A673 (cell line): ENCODE data around the gene HLCS. TPM values are rescaled to one million over a fixed set of nuclear protein-coding genes. Genes with fewer than 3 reads are reported as not detected.

Experiments
- BruUV-seq: library from RNA; stranded (reverse); fragments of 400-500 nt; replicated peaks from 2 replicates; lab custom pipeline; 2021; lab: Mats Ljungman, UMichigan
- CTCF ChIA-PET: fragments of 300-600 bp; sonication (Branson Sonifier 250); formaldehyde crosslinking; loops from one replicate; lab custom pipeline; 2022; ENCODE audit warnings: antibody characterized with exemption; lab: Charles Lee
- POLR2A ChIA-PET: fragments of 300-600 bp; sonication (Branson Sonifier 250); formaldehyde crosslinking; loops from one replicate; lab custom pipeline; 2022; ENCODE audit warnings: antibody characterized with exemption; ENCODE audit not compliant: low non-redundant PET; lab: Charles Lee
- DNase-seq: peaks from one replicate; pipeline ENCODE4 v3.0.0-alpha.2; 2015; ENCODE audit warnings: low spot score
- H3K27ac ChIP-seq: fragments of 200-600 bp; sonication (generic); 2 replicates; pipeline ENCODE4 v1.5.1; 2016; ENCODE audit warnings: mixed run types, low read depth, mild to moderate bottlenecking, mixed read lengths, antibody characterized with exemption, low read length; ENCODE audit not compliant: poor library complexity, severe bottlenecking
- H3K27me3 ChIP-seq: fragments of 200-600 bp; sonication (generic); replicated peaks from 2 replicates; pipeline ENCODE4 v1.6.1; 2017; ENCODE audit warnings: mixed run types, low read depth, mild to moderate bottlenecking, mixed read lengths, antibody characterized with exemption, low read length; ENCODE audit not compliant: insufficient read depth, poor library complexity
- H3K36me3 ChIP-seq: fragments of 200-600 bp; sonication (generic); 2 replicates; pipeline ENCODE4 v1.6.1; 2016; ENCODE audit warnings: mixed run types, mild to moderate bottlenecking, mixed read lengths, antibody characterized with exemption, low read length; ENCODE audit not compliant: insufficient read depth, poor library complexity, severe bottlenecking
- H3K4me1 ChIP-seq: fragments of 200-600 bp; sonication (generic); 2 replicates; pipeline ENCODE4 v1.6.1; 2017; ENCODE audit warnings: mixed run types, mild to moderate bottlenecking, mixed read lengths, antibody characterized with exemption, low read length; ENCODE audit not compliant: insufficient read depth, poor library complexity, severe bottlenecking
- H3K4me3 ChIP-seq: fragments of 200-600 bp; sonication (generic); 2 replicates; pipeline ENCODE4 v1.5.1; 2016; ENCODE audit warnings: low read depth, mixed run types, mild to moderate bottlenecking, mixed read lengths, low read length; ENCODE audit not compliant: poor library complexity, severe bottlenecking
- H3K9me3 ChIP-seq: fragments of 200-600 bp; sonication (generic); 2 replicates; pipeline ENCODE4 v1.6.1; 2016; ENCODE audit warnings: mixed run types, low read depth, mild to moderate bottlenecking, mixed read lengths, antibody characterized with exemption, low read length; ENCODE audit not compliant: poor library complexity, severe bottlenecking
- EZH2 ChIP-seq: fragments of 200-600 bp; sonication (generic); IDR thresholded peaks from 2 replicates; pipeline ENCODE4 v1.6.1; 2017; ENCODE audit warnings: borderline replicate concordance, low read depth, mild to moderate bottlenecking, mixed read lengths, antibody characterized with exemption, low read length; ENCODE audit not compliant: poor library complexity, severe bottlenecking
- intact Hi-C: fragments of 100-400 bp; cut with micrococcal nuclease; formaldehyde crosslinking; loops from one replicate; pipeline ENCODE4 v1.10.0; 2022; ENCODE audit not compliant: unreplicated experiment
- total RNA-seq: library from RNA; stranded (reverse); gene quantifications from 2 replicates; pipeline ENCODE4 v1.2.3, GENCODE V29; 2021
- TF ChIP-seq, protein P1 (sequence below): fragments of 300-800, 200-600 bp; sonication (generic); conservative IDR thresholded peaks from 2 replicates; pipeline ENCODE4 v1.5.1; 2017; ENCODE audit warnings: low read depth, mild to moderate bottlenecking, antibody characterized with exemption, low read length, moderate library complexity, mixed read lengths

The HLCS gene
- total RNA-seq, 1 experiment from 2014 or later: 15.3 TPM

DNA sequence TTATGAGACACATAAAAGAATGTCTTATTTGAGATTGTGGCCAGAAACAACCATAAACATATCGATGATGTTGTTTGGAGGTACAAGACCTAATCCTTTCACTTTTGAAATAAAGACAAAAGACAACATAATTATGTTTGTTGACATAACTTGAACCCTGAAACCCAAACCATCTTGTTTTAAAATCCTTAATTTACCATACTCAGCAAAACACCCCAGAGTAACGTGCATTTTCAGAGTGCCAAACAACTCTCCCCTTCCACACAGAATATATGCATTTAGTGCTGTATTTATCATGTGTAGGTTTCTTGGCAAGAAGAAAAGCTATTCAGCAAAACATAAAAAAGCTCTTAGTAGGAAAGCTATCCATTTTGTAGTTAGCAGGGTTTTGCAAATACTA lies 250.1 kb downstream of the HLCS start:
- H3K36me3 ChIP-seq: peaks cover 47% of the 10 kb centered on the region
- no peak for DNase-seq
- intact Hi-C loops: loop anchor here (10.0 kb wide), 1 partner anchor 212 kb away; no protein-coding TSS in a partner anchor
- CTCF ChIA-PET: no interaction called here
- peak overlapping the region; percentile 29 for H3K27ac ChIP-seq
- BruUV-seq: no TSS peak
- TF ChIP-seq, protein P1, sequence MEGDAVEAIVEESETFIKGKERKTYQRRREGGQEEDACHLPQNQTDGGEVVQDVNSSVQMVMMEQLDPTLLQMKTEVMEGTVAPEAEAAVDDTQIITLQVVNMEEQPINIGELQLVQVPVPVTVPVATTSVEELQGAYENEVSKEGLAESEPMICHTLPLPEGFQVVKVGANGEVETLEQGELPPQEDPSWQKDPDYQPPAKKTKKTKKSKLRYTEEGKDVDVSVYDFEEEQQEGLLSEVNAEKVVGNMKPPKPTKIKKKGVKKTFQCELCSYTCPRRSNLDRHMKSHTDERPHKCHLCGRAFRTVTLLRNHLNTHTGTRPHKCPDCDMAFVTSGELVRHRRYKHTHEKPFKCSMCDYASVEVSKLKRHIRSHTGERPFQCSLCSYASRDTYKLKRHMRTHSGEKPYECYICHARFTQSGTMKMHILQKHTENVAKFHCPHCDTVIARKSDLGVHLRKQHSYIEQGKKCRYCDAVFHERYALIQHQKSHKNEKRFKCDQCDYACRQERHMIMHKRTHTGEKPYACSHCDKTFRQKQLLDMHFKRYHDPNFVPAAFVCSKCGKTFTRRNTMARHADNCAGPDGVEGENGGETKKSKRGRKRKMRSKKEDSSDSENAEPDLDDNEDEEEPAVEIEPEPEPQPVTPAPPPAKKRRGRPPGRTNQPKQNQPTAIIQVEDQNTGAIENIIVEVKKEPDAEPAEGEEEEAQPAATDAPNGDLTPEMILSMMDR: no peak
- H3K4me1 ChIP-seq: peaks cover 78% of the 10 kb centered on the region
- no peak overlapping the region for H3K4me3 ChIP-seq
- POLR2A ChIA-PET: interaction anchor here (0.7 to 0.8 kb wide), 3 partner anchors 19 to 296 kb away, joined by 5 to 10 read pairs (median 6); no protein-coding TSS in a partner anchor
- H3K27me3 ChIP-seq: no peaks in the 10 kb centered on the region
- no peaks in the 10 kb centered on the region for H3K9me3 ChIP-seq

DNA sequence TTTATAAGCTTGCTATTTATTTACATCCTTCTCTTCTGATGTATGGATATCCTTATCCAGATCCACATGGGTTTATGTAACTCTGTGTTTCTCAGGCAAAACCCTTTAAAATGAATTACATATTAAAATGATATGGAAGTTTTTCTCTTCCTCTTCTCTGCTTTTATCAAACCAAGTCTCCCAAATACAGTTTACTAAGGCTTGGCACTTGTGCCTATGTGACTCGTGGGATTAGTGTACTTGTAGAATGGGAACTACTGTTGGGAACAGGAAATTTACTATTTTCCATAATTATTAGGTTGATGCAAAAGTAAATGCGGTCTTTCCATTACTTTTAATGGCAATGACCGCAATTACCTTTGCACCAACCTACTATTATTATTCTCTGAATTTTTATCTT lies 252.7 kb downstream of the HLCS start:
- no peaks in the 10 kb centered on the region for H3K27me3 ChIP-seq
- CTCF ChIA-PET: no interaction called here

DNA sequence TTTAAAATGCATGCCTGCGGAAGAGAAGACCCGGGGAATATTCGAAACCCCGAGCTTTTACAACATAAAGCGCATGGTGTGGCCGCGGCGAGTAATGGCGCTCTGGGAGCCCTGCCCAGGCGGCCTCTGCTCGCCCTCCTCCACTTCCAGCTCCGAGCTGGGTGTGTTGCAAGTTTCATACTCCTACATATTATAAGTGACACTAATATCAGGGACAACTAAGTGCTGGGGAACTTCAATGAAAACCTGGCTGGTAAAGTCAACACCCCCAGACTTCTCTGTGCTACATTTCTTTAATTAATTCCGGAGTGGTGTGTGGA lies 255.8 kb downstream of the HLCS start:
- peak overlapping the region; percentile 11 for H3K4me3 ChIP-seq

More for the DNA sequence above, 252.7 kb downstream of the HLCS start:
- TF ChIP-seq, protein P1: no peak
- no peak for TF ChIP-seq EZH2
- Histone ChIP-seq H3K4me3 (no peak overlapping the region), H3K4me1 (peaks cover 88% of the 10 kb centered on the region), H3K27ac (peak overlapping the region; percentile 35), H3K9me3 (no peaks in the 10 kb centered on the region), H3K36me3 (peaks cover 41% of the 10 kb centered on the region)
- DNase-seq: peak; percentile 76
- BruUV-seq: no TSS peak
- POLR2A ChIA-PET: no interaction called here
- intact Hi-C loops: loop anchor here (5.0 to 10.0 kb wide), 2 partner anchors 209 to 291 kb away; no protein-coding TSS in a partner anchor

More for the DNA sequence above, 255.8 kb downstream of the HLCS start:
- peak; percentile 61 for DNase-seq
- BruUV-seq: no TSS peak
- TF ChIP-seq, protein P1: no peak
- no peak for TF ChIP-seq EZH2
- ChIA-PET POLR2A (no interaction called here), CTCF (no interaction called here)
- intact Hi-C loops: loop anchor here (5.0 to 10.0 kb wide), 2 partner anchors 206 to 288 kb away; no protein-coding TSS in a partner anchor
- peak overlapping the region; percentile 35 for H3K27ac ChIP-seq
- H3K4me1 ChIP-seq: peaks cover 74% of the 10 kb centered on the region
- peaks cover 22% of the 10 kb centered on the region for H3K36me3 ChIP-seq
- no peaks in the 10 kb centered on the region for H3K27me3 ChIP-seq
- no peaks in the 10 kb centered on the region for H3K9me3 ChIP-seq
